HUDEP-2 (cell line): ENCODE measurements around the gene HOXD3.
A peak's percentile ranks its signal among the peaks of the same experiment; 100 is the strongest.

ENCODE experiments used
- DNase-seq, 76 experiments: peaks; one replicate each; lab custom pipeline; 2025; ENCODE audit not compliant: unreplicated experiment in 76 of 76; lab: John Stamatoyannopoulos, UW

The HOXD3 gene

GRCh38 chr2:176174824-176175708 lies 18.0 kb downstream of the HOXD3 start:
- peak in 1 of 76 experiments; percentile 17 for DNase-seq

DNA sequence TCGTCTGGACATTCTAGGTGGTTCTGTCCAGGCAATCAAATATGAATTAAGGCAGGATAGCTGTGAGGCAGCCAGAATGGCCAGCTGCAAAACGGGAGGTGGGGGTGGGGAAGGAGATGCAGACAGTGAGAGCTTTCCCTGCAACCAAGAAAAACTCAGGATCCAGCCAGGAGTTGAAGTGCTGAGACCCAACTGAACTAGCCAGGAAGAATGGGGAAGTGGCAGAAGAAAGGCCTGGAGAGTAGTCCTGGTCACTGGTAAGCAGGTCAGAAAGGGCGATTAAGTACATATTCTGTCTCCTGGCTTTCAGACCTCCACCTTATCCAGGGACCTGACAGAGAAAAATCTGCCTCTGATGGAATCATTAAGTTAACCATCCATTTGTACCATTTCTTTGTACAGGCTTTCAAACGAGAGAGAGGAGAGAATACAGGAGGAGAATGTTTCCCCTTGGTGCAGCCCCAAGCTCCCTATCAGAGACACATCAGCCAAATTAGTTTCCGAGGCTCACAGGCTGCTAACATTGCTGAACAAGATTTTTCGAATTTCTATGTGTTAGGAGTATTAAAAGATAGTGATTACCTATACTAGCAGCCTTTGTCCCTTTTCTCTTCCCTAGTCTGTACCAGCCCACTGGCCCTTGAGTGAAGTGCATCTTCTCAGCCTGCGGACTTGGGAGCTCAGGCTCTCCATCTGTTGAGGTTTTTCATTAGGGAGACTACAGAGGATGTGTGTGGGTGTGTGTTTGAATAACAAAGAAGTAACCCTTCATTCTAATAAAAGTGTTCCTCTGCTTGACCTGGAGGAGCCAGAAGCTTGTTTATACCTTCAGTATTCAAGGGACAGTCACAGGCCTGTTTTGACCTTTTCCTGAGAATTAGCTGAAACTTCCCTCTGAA lies 18.9 kb downstream of the HOXD3 start:
- no peak for DNase-seq

DNA sequence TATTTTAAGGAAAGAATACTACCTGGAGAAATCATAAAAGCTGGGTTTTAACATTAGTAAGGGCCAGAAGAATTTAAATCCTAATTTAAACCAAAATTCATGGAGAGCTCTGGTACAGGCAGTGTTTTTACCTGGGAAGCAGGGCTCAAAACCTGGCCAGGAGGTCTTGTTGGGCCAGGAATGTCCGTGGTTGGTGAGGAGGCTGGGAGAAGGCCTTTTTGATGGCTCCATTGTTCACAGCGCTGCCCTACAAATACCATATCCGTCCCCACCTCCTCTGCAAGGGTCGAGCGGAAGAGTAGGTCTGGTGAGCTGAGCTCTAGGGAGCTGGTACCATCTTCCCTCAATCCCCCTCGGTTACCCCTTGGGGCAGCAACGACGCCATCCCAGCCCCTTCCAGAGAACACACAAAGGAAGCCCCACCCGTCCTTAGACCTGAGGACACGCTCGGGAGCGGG lies 20.5 kb downstream of the HOXD3 start:
- DNase-seq, result no peak

DNA sequence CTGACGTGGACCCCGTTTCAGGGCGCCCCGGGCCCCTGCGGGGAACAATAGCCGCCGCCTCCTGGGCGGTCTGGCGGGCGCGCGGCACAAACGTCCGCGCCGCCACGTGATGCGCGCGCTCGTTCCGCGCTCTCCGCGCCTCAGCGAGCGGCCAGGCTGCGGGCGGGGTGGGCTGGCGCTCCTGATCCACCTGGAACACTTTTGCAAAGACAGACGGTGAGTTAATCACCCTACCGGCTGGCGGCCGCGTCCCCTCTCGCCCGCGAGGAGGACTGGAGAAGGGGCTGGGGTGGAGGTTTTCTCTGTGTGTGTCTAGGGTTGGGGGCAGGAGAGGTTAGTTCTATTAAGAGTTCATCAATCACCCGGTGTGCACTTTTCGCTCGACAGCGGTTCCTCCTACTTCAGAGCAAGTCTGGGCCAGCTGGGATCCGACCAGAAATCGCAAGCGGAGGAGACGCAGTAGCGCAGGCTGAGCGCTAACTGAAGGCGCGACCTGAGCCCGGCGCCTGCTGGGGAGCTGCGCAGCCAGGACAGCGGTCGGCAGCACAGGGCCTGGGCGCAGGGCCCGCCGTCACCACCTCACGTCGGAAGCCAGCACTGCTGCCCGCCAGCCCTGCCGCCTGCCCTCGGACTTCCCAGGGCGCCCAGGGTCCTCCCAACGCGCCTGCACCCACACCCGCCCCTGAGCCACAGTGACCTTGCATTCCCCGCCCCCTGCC lies 21.1 kb downstream of the HOXD3 start:
- DNase-seq, result peak in 2 of 76 experiments; percentile 7 to 17

DNA sequence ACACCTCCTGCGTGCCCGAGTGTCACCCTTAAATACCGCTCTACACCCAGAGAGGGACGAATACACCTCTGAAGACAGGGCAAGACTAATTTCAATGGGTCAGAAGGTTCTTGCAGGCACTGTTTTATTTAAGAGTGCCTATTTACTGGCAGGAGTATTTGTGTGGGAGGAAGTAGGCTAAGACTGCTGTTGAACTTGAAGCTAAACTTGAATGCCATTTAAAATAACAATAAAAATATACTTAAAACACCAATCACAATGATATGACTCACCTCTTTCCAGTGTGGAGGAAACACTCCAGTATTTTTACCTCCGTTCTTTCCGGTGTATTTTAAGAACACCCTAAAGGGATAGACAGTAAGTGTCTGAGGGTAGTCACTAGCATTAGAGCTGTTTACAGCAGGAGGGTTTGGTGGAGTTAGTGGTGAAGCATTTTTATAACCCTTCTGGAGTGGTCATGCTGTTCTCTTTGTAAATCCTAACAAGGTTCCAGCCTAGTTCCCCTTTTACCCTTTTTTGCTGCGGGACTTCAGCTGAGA lies 21.7 kb downstream of the HOXD3 start:
- DNase-seq, result no peak

- DNase-seq, result no peak
These were observed 24.4 kb downstream of the HOXD3 start for GRCh38 chr2:176181551-176181950.

GRCh38 chr2:176182671-176183070 lies 25.6 kb downstream of the HOXD3 start:
- no peak for DNase-seq

- no peak for DNase-seq
These were observed 27.6 kb downstream of the HOXD3 start for GRCh38 chr2:176184749-176185148.

DNA sequence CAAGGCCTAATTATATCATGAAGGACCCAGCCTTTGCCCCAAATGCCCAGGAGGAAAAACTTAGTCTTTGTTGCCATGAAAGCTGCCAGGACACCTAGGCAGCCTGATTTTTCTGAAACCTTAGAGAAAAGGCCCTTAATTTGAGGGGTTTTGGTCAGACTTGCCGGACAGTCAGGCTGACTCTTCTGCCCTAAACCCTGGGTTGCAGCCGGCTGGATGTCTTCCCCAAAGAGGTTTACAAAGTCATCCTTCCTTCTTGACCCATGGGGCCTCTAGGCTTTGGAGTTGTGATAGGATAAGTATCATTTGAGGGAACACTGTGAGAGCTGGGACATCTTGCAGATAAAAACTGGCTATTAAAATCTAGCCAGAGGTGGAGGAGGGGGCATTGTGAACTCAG lies 28.9 kb downstream of the HOXD3 start:
- DNase-seq, result no peak

GRCh38 chr2:176187200-176187898 lies 30.2 kb downstream of the HOXD3 start:
- DNase-seq, result no peak

DNA sequence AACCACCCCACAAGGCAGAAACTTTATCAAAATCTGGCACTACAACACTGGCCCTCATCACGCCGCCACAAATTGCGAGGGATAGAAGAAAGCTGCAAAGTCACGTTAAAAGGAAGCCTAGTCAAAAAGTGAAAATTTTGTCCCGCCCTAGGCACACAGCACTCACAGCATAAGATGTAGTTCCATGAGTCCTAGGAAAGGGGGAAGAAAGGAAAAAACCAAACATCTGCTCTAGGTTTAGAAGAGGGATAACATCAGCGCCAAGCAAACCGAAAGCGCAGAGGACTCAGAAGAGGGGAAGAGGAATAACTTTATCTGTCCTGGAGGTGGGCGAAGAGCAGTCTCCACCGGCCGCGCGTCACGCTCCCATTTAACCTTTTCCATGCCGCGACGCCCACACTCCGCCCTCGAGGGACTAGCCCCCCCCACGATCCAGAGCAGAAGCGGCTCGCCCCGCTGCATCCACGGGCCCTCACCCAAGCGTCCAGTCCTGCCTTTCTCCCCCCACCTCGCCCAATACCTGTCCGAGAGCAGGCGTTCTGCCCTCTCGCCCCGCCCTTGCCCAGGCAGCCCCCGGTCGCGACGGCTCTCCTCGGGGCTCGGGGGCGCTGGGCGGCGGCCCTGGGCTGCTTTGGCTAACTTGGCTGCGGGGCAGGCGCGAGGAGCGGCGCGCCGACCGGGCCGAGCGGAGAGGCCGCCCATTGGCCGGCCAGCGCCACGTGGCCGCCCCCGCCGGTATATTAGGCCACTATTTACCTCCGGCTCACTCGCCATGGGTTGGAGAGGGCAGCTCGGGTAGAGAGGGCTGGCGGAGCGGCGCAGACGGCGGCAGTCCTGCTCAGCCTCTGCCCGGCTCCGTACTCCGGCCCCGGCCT lies 31.0 kb downstream of the HOXD3 start, which contains the start of gene HOXD1:
Gene HOXD1 (plus strand): TSS at position 770 of the 875 bp plus-strand sequence. CDS start 134 bp downstream, outside the sequence.
- no peak for DNase-seq

DNA sequence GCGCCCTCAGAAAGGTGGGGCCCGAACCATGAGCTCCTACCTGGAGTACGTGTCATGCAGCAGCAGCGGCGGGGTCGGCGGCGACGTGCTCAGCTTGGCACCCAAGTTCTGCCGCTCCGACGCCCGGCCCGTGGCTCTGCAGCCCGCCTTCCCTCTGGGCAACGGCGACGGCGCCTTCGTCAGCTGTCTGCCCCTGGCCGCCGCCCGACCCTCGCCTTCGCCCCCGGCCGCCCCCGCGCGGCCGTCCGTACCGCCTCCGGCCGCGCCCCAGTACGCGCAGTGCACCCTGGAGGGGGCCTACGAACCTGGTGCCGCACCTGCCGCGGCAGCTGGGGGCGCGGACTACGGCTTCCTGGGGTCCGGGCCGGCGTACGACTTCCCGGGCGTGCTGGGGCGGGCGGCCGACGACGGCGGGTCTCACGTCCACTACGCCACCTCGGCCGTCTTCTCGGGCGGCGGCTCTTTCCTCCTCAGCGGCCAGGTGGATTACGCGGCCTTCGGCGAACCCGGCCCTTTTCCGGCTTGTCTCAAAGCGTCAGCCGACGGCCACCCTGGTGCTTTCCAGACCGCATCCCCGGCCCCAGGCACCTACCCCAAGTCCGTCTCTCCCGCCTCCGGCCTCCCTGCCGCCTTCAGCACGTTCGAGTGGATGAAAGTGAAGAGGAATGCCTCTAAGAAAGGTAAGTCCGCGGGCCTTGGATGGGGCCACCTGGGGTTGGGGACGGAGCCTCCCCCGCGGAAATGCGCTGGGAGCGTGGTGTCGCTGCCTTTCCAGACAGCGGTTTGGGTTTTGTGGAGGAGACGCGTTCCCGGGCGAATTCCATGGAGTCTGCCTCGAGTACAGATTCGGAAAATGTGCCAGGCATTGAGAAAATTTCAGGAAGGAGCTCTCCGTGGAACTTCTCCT lies 31.9 kb downstream of the HOXD3 start:
- DNase-seq, result no peak

- peak in 13 of 76 experiments; percentile 1 to 38 (median 11) for DNase-seq
These were observed 32.9 kb downstream of the HOXD3 start for GRCh38 chr2:176189681-176190641.

DNA sequence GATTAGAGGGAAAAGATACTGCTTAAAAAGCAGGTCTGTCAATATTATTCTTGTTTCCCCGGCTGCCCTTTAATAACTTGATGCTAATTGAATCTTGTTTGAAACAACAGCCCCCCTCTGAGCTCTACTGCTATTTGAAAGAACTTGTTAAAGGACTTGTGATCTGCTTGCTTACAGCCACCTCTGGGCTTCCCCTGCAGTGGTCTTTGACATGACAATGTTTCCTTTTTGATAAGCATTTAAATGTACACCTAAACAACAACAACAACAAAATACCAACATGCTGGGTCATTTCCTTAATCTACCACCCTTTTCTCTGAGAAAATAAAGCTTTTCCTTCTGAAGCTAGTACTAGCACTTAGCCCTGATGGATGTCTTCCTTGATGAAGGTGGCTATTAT lies 35.2 kb downstream of the HOXD3 start:
- DNase-seq, result no peak

DNA sequence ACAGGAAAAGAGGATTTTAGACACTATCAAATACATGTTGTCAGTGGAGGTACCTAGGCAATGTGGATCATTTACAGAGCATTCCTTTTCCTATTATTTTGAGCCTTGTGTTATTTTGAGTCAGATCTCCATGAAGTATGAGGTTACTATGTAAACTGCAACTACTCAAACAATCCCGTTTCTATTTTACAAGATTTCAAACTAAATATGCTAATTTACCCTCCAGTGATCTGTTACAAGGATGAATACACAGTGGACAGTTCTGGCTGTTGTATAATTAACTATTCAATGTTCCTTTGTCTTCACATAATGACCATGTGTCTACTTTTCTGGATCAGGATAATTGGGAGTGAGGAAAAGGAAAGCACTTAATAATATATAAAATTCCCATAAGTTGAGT lies 35.9 kb downstream of the HOXD3 start:
- no peak for DNase-seq

DNA sequence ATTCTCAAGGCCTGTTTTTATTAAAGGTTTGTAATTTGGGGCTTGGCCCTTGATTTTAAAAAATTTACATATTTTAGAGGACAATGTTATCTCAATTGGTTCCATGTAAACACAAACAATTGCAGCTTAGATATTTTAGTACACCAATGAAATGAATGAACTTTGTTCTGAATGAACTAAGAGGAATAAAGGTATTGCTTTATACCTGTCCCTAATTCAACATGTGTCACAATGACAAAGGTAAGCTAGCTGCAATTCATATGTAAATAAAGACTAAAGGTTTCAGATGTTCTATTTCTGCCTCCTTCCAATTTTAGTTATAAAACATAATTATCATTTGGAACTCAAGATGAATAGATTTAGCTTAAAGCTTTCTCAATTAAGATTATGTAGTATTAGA lies 42.8 kb downstream of the HOXD3 start:
- no peak for DNase-seq

GRCh38 chr2:176200971-176201370 lies 43.9 kb downstream of the HOXD3 start:
- no peak for DNase-seq
